Gastroesophageal sphincter (tissue), 3 donors: ENCODE data around the gene TMCC1.

ENCODE experiments used
- EP300 ChIP-seq: sonication (generic); formaldehyde crosslinking; IDR thresholded peaks from one replicate; pipeline ENCODE4 v1.6.1; 2017; ENCODE audit warnings: antibody characterized with exemption, mild to moderate bottlenecking
- POLR2A ChIP-seq, 2 donors: fragments of 450-650 bp; IDR thresholded peaks; one replicate each; pipeline ENCODE4 v1.6.1; 2017; ENCODE audit warnings: antibody characterized with exemption in 2 of 2, mild to moderate bottlenecking in 2 of 2, moderate library complexity in 1 of 2
- POLR2AphosphoS5 ChIP-seq: sonication (generic); formaldehyde crosslinking; IDR thresholded peaks from one replicate; pipeline ENCODE4 v1.6.1; 2017; ENCODE audit warnings: antibody characterized with exemption
- TF ChIP-seq, protein P1 (sequence below), 4 experiments: fragments of 200-600 bp in 2 of 4; fragments of 450-650 bp in 2 of 4; sonication (generic) in 1 of 4; IDR thresholded peaks; one replicate each; pipeline ENCODE4 v1.5.1; 2017 to 2019; ENCODE audit warnings: antibody characterized with exemption in 4 of 4, mild to moderate bottlenecking in 2 of 4, moderate library complexity in 2 of 4

DNA sequence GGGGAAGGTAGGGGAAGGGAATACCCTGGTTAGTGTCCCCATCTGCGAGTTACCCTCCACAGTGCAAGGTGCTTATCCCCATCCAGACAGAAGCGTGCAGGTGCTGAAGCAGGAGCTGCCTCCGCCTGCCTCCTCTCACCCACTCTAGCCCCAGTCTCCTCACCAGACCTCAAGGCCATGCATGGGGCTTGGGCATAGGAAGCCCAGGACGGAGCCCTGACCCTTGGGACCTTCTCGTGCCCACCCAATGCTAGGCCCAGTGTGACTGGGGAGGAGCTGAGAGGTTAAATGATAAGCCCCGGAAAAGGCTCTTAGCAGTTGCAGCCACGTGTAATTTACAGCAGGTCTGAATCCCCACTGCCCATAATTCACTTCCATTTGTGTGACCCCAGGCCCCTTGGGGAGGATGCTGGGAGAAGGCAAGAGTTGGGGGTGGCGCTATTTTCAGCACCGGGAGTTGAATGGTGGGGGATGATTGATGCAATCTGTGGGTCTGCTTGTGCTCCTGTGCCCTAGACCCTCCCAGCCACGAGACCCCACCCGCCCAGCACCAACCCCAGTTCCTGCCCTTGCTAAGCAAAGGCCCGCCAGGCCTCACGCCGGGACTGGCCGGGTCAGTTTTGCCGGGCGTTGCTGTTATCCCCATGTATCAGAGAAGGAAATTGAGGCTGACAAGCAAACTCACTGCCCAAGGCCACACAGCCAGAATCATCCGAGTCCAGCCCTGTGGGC lies 272.5 kb downstream of the TMCC1 start:
- TF ChIP-seq POLR2A (IDR thresholded peaks at IDR 0.05), result no peak
- TF ChIP-seq, protein P1, sequence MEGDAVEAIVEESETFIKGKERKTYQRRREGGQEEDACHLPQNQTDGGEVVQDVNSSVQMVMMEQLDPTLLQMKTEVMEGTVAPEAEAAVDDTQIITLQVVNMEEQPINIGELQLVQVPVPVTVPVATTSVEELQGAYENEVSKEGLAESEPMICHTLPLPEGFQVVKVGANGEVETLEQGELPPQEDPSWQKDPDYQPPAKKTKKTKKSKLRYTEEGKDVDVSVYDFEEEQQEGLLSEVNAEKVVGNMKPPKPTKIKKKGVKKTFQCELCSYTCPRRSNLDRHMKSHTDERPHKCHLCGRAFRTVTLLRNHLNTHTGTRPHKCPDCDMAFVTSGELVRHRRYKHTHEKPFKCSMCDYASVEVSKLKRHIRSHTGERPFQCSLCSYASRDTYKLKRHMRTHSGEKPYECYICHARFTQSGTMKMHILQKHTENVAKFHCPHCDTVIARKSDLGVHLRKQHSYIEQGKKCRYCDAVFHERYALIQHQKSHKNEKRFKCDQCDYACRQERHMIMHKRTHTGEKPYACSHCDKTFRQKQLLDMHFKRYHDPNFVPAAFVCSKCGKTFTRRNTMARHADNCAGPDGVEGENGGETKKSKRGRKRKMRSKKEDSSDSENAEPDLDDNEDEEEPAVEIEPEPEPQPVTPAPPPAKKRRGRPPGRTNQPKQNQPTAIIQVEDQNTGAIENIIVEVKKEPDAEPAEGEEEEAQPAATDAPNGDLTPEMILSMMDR (IDR thresholded peaks at IDR 0.05), result no peak
- TF ChIP-seq EP300, result no peak
- no peak for TF ChIP-seq POLR2AphosphoS5
